ENCODE measurements around the gene SNAPC4. TPM values are rescaled to one million over a fixed set of nuclear protein-coding genes. Genes with fewer than 3 reads are reported as not detected.
"Not testable (repeated sequence)": the region's sequence is repeated elsewhere in the genome, so short reads cannot be mapped to it uniquely, and the experiment has no call there.

SNAPC4 gene
- total RNA-seq, 1 donor from 2014 or later: 10.5 TPM

DNA sequence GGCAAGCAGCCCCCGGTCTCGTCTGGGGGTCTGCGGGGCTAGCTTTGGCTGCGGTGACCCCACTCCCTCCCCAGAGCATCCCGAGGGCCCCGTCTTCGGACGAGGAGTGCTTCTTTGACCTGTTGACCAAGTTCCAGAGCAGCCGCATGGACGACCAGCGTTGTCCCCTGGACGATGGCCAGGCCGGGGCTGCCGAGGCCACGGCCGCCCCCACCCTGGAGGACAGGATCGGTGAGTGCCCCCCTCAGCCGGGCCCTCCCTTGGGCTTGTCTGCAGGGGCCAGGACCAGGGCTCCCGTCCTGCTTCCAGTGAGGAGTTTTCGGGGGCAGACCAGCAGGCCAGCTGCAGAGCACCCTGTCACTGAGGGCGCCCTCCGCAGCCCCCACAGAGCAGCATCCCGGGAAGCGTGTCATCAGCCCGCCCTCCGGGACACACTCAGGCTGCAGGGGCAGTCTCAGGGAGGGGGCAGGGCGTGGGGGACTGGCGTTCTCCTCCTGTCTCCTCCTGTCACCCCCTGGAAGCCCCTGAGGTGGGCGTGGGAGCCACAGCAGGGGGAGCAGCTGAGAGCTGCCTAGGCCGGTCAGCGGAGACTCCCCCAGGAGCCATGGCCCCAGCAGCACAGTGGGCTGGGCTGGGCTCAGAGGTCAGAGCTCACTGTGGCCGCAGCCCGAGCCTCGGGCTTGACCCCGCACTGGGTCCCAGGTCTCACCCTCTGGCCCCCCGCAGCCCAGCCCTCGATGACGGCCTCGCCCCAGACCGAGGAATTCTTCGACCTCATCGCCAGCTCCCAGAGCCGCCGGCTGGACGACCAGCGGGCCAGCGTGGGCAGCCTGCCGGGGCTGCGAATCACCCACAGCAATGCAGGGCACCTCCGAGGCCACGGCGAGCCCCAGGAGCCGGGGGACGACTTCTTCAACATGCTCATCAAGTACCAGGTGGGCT, 44.1 kb downstream of the SNAPC4 start:
- no peak for DNase-seq (ENCODE audit: low read depth, low spot score)

DNA sequence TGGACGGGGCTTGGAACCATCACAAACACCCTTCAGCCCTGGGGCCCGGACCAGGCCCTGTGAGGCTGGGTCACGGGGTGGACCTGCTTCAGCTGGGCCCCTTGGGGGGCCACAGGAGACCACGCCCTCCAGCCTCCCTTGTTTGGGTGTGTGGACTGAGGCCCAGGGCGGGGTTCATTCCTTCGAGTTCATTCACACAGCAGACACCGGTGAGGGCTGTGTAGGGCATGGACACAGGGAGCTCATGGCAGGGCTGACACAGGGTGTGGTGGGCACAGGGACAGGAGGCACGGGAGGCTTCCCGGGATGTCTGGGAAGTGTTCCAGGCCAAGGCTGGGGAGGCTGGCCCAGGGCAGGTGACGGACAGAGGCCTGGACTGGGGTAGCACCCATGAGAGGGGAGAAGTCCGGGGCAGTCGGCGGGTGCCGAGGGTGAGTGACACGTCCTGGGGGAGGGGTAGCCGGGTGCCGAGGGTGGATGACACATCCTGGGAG, 45.3 kb downstream of the SNAPC4 start:
- no peak for DNase-seq (ENCODE audit: low read depth, low spot score)

DNA sequence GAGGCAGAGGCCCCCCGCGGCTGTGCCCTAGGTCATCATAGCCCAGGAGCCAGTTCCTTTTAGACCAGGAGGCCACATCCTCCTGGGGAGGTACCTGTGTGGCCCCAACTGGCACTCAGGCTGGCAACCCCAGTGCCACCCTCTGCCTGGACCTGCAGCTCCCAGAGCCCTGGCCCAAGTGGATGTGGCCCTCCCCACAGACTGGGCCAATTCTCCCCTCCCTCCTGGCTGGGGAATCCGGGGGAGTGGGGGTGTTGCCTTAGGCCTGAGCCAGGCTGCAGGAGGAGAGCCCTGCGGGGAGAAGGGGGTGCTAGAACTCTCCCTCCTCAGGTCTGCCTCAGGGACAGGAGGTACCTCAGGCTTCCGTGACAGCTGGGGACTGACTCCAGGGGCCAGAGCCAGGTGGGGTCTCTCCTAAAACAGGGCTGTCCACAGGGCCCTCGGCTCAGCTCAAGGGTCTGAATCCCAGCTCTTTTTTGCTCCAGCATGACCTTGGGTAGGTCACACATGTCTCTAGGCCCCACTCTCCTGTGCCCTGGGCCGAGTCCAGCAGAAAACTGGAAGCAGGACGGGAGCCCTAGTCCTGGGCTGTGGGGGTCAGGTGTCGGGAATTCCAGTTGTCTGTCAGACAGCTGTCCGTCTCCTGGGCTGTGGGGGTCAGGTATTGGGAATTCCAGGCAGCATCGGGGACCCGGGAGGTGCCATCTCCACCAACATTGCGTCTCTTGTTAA, 46.0 kb downstream of the SNAPC4 start:
- DNase-seq (ENCODE audit: low read depth, low spot score): no peak

DNA sequence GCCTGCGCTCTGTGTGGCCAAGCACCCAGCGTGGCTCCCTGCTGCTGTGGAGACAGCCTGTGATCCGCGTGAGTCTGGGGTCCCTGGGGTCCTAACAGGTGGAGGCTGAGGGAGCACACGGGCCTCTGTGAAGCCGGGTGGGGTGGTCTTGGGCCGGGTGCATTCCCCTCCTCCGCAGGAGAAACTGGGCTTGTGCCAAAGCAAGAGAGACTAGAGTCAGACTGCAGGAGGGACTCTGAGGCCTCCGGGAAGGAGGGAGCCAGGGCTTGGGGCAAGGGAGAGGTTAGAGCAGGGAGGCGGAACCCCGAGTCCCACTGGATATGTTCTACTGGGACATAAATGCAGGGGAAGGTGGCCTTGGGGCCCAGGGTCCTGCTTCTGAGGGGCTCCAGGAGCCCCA, 46.9 kb downstream of the SNAPC4 start:
- DNase-seq (ENCODE audit: low read depth, low spot score): no peak

DNA sequence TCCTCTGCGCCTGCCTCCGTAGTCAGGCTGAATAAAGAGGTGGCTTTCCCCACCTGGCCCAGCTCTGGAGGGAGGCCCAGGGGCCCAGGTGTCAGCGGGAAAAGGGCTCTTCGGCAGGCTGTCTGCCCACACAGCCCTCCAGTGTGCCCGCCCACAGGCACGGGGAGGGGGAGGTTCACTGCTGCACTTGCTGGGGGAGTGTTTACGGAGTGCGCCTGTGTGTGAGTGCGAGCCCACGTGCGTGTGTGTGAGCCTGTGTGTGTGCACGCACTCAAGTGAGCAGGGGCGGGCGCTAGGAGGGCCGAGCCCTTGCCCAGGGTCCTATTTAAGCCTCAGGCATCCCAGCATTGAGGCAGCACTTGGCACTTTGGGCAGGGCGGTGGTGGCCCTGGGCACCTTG, 47.3 kb downstream of the SNAPC4 start:
- no peak for DNase-seq (ENCODE audit: low read depth, low spot score)

DNA sequence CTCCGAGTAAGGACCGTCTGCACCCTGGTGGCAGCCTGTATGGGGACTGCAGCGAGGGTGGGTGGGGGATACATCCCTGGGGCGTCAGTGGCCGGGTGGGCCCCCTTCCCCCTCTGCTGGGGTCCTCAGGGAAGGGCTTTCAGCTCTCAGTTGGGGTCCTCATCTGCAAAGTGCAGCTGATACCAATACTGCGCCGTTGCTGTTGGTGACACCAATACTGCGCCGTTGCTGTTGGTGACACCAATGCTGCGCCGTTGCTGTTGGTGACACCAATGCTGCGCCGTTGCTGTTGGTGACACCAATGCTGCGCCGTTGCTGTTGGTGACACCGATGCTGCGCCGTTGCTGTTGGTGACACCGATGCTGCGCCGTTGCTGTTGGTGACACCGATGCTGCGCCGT, 48.1 kb downstream of the SNAPC4 start:
- DNase-seq (ENCODE audit: low read depth, low spot score): not testable (repeated sequence)

DNA sequence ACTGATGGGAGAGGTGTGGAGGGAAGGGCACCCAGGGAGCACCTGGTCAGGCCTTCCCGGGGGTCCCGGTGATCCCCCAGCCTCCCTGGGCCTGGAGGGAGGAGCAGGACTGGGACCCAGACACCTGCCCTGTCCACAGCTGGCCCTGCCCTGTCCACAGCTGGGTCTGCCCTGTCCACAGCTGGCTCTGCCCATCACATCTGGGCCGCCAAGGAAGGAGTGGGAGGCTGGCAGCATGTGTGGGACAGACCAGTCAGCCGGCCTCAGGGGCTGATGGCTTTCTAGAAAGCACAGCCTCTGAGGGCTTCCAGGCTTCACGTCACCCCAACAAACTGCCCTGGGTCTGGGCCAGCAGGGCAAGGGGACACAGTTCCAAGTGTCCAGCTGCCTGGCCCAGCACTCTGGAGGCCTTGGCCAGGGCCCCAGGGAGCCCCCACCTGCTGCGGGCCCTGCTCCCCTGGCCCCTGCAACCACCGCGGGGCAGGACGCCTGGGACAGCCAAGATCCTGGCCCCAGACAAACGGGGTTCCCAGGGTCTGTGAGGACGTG, 48.6 kb downstream of the SNAPC4 start:
- DNase-seq (ENCODE audit: low read depth, low spot score): no peak

Other genes with a start within 250 kb of the SNAPC4 start
- not detected in 2 replicates for gene LHX3, start 195.0 kb downstream of the SNAPC4 start, total RNA-seq
- gene QSOX2, start 154.4 kb downstream of the SNAPC4 start, total RNA-seq: 12.4 and 15.4 TPM in 2 replicates
- gene CCDC187, start 96.1 kb downstream of the SNAPC4 start, total RNA-seq: not detected in 2 replicates
- gene GPSM1, start 72.6 kb downstream of the SNAPC4 start, total RNA-seq: 24.1 and 32.1 TPM in 2 replicates
- 15.7 and 32.4 TPM in 2 replicates for gene DNLZ, start 36.4 kb downstream of the SNAPC4 start, total RNA-seq
- gene CARD9, start 26.5 kb downstream of the SNAPC4 start, total RNA-seq: 0.59 and 1.1 TPM in 2 replicates
- gene ENTR1, start 10.4 kb upstream of the SNAPC4 start, total RNA-seq: 37.6 and 44.7 TPM in 2 replicates
- gene PMPCA, start 10.5 kb upstream of the SNAPC4 start, total RNA-seq: 63.0 and 65.5 TPM in 2 replicates
- 5.8 and 8.7 TPM in 2 replicates for gene INPP5E, start 39.7 kb upstream of the SNAPC4 start, total RNA-seq
- 18.8 and 19.9 TPM in 2 replicates for gene SEC16A, start 82.9 kb upstream of the SNAPC4 start, total RNA-seq
- gene NOTCH1, start 145.9 kb upstream of the SNAPC4 start, total RNA-seq: 70.7 and 92.1 TPM in 2 replicates